SK-N-MC (cell line): ENCODE data around the gene CD6.

Experiments
- EZH2 ChIP-seq: fragments of 200-600 bp; sonication (generic); IDR thresholded peaks from one replicate; pipeline ENCODE4 v1.6.1; 2017; ENCODE audit warnings: antibody characterized with exemption
- POLR2AphosphoS5 ChIP-seq: IDR thresholded peaks from 2 replicates; pipeline ENCODE4 v1.6.1; 2012; ENCODE audit warnings: mild to moderate bottlenecking, low read depth, low read length, borderline replicate concordance

DNA sequence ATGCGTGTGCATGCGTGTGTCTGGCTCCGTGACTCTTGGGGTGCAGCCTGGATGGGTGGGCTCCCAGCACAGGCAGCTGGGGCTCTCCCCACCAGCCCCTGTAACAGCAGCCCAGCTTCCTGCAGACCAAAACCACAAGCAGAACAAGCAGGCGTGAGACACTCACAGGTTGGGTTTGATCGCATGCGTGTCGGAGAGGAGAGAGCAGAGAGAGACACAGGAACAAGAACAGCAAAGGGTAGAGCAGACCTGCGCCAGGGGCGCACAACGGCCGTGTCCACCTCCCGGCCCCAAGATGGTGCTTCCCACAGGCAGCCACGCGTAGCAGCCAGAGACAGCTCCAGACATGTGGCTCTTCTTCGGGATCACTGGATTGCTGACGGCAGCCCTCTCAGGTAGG is at the start of gene CD6:
- TF ChIP-seq EZH2 (no peak), POLR2AphosphoS5 (no peak)
